ENCODE data around the gene SVIL.
A peak's percentile ranks its signal among the peaks of the same experiment; 100 is the strongest.

Gene SVIL

GRCh38 chr10:29657719-29658274 is 23.0 kb upstream of the SVIL start:
- TF ChIP-seq CTCF (IDR thresholded peaks at IDR 0.05) = no peak
- Histone ChIP-seq H3K4me1 (peaks cover 0 to 61% (median 42%) of the 10 kb centered on the region in 4 donors), H3K27ac (peak overlapping the region; percentile 58 to 64), H3K9me3 (peaks cover 0 to 4% (median 0%) of the 10 kb centered on the region in 3 donors), H3K36me3 (peaks cover 16 to 23% (median 18%) of the 10 kb centered on the region in 3 donors), H3K4me3 (no peak overlapping the region), H3K27me3 (no peaks in the 10 kb centered on the region)
- intact Hi-C loops (cut with DNase I; ENCODE audit: low total_unique reads) = no loop called here
- DNase-seq = no peak

- Histone ChIP-seq H3K27me3 (no peaks in the 10 kb centered on the region), H3K4me1 (peaks cover 0 to 54% (median 36%) of the 10 kb centered on the region in 4 donors), H3K4me3 (no peak overlapping the region), H3K36me3 (peaks cover 16 to 23% (median 18%) of the 10 kb centered on the region in 3 donors), H3K27ac (peak overlapping the region in 1 of 2 donors; percentile 58), H3K9me3 (peaks cover 0 to 4% (median 0%) of the 10 kb centered on the region in 3 donors)
- no peak for TF ChIP-seq CTCF (IDR thresholded peaks at IDR 0.05)
- intact Hi-C loops (cut with DNase I; ENCODE audit: low total_unique reads) = no loop called here
- DNase-seq = no peak
Measured at GRCh38 chr10:29656451-29656992, 21.8 kb upstream of the SVIL start.

GRCh38 chr10:29652192-29652591 is 17.4 kb upstream of the SVIL start:
- no peak overlapping the region for H3K4me3 ChIP-seq
- no peak for DNase-seq
- TF ChIP-seq CTCF (IDR thresholded peaks at IDR 0.05) = no peak
- H3K9me3 ChIP-seq = peaks cover 0 to 4% (median 0%) of the 10 kb centered on the region in 3 donors
- intact Hi-C loops (cut with DNase I; ENCODE audit: low total_unique reads) = no loop called here
- no peak overlapping the region for H3K27ac ChIP-seq
- H3K27me3 ChIP-seq = no peaks in the 10 kb centered on the region
- H3K4me1 ChIP-seq = peaks cover 0 to 52% (median 21%) of the 10 kb centered on the region in 4 donors
- H3K36me3 ChIP-seq = peaks cover 17 to 20% (median 18%) of the 10 kb centered on the region in 3 donors

- no peak for TF ChIP-seq CTCF (IDR thresholded peaks at IDR 0.05)
- Histone ChIP-seq H3K27ac (peak overlapping the region in 1 of 2 donors; percentile 8), H3K4me1 (peaks cover 0 to 52% (median 25%) of the 10 kb centered on the region in 4 donors), H3K36me3 (peaks cover 13 to 16% (median 13%) of the 10 kb centered on the region in 3 donors), H3K4me3 (no peak overlapping the region), H3K27me3 (no peaks in the 10 kb centered on the region), H3K9me3 (peaks cover 0 to 3% (median 0%) of the 10 kb centered on the region in 3 donors)
- intact Hi-C loops (cut with DNase I; ENCODE audit: low total_unique reads) = no loop called here
- DNase-seq = no peak
Measured at GRCh38 chr10:29651767-29652166, 17.0 kb upstream of the SVIL start.

- H3K36me3 ChIP-seq = peaks cover 4 to 12% (median 5%) of the 10 kb centered on the region in 3 donors
- no peak for DNase-seq
- TF ChIP-seq CTCF (IDR thresholded peaks at IDR 0.05) = no peak
- H3K9me3 ChIP-seq = no peaks in the 10 kb centered on the region
- no peaks in the 10 kb centered on the region for H3K27me3 ChIP-seq
- intact Hi-C loops (cut with DNase I; ENCODE audit: low total_unique reads) = no loop called here
- no peak overlapping the region for H3K4me3 ChIP-seq
- H3K4me1 ChIP-seq = peaks cover 0 to 64% (median 37%) of the 10 kb centered on the region in 4 donors
- no peak overlapping the region for H3K27ac ChIP-seq
Measured at GRCh38 chr10:29650552-29650944, 15.8 kb upstream of the SVIL start.
